Measurements from ENCODE around the gene HLA-DPB1.

Gene HLA-DPB1

DNA sequence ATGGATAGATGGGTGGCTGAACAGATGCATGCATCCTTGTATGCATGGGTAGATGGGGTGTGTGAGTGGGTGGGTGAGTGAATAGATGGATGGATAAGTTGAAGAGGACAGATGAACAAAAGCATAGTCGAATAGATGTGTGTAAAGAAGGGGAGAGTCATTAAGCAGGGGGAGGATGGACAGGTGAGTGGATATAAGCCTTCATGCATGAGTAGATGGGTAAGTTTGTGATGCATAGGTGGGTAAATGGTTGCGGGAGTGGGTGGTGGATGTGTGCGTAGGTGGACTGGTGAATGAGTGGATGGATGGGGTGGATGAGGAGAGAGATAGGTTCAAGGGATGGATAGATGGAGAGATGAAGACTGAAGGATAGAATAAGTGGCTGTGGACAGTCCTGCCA lies 29.6 kb downstream of the HLA-DPB1 start:
- DNase-seq = no peak

- no peak for DNase-seq
Observed at GRCh38 chr6:33105916-33106871, 30.4 kb downstream of the HLA-DPB1 start.

GRCh38 chr6:33107641-33108040 lies 31.9 kb downstream of the HLA-DPB1 start:
- no peak for DNase-seq

DNA sequence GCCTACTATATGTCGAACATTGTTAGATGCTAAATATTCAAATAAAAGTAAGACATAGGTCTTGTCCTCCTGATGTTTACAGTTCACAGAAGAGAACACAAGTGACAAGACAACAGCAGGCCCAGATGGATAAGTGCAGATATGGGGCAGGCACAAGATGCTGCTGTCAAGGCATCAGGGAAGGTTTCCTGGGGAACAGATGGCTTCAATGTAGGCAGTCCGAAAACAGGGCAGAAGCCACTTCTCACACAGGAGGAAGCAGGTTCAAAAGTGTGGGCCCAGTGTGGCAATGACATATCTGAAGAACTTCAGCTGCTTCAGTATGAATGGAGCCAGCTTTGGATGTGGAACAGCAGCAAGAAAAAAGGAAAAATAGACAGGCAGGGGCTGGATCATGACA lies 32.5 kb downstream of the HLA-DPB1 start:
- DNase-seq = no peak

DNA sequence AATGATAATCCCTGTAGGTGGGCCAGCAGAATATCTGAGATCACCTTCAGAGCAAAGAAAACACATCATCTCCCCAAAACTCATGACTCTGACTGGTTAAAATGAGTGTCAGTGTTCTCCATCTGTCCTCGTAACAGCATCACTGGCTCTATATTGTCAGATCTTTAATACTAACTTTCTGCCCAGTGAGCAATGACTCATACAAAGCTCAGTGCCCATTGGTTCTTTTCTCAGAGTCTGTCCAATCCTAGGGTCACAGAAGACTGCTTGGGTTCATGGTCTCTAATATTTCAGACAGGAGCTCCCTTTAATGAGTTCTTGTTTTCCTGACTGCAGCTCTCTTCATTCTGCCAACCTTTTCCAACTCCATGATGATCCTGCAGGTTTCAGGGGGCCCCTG lies 36.4 kb downstream of the HLA-DPB1 start:
- DNase-seq = no peak

GRCh38 chr6:33113755-33114154 lies 38.0 kb downstream of the HLA-DPB1 start:
- no peak for DNase-seq

- DNase-seq = no peak
Observed at GRCh38 chr6:33114406-33114805, 38.6 kb downstream of the HLA-DPB1 start.

DNA sequence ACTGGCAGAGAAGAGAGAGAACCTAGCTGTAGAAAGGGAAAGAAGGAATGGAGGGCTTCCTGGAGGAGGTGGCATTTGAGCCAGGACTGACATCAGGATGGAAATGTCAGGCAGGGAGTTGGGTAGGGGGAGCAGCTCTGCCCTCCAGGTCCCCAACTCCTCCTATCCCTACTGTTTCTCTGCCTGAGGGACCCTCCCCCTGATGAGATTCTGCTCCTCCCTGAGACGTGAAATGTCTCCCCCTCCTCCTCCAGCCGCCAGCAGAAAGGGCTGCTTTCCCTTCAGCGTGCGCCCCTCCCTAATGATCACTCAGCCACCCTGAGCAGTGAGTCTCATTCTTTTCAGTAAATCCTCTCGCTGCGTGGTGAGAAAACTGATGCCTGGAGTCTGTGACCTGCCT lies 40.6 kb downstream of the HLA-DPB1 start:
- no peak for DNase-seq

DNA sequence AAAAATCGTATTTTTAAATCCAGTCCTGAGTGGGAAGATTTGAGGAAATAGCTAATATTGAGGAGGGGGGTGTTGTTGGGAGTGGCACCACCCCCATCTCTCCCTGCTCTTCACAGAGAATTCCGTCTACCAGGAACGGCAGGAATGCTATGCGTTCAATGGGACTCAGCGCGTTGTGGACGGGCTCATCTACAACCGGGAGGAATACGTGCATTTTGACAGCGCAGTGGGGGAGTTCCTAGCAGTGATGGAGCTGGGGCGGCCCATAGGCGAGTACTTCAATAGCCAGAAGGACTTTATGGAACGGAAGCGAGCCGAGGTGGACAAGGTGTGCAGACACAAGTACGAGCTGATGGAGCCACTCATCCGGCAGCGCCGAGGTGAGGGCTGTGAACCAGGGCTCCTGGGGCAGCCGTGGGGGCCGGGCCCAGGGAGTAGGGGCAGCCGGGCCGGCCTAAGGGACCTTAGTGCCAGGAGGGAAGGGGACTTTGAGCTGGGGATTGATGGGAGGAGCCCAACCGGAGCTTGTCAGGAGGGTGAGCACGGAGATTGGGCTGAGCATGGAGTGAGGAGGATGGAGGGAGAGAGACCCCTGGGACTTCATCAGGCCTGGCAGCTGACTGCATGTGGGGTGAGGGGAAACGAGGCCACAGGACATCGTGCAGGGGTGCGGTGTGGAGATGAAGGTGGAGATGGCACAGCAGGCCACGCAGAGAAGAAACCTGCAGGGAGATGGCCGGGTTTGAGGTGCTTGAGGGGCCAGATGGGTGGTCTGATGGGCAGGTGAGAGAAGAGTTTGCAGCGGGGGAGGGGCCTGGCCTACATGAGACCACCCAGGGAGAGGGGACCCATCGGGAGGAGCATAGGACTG lies 41.3 kb downstream of the HLA-DPB1 start:
- DNase-seq = no peak

DNA sequence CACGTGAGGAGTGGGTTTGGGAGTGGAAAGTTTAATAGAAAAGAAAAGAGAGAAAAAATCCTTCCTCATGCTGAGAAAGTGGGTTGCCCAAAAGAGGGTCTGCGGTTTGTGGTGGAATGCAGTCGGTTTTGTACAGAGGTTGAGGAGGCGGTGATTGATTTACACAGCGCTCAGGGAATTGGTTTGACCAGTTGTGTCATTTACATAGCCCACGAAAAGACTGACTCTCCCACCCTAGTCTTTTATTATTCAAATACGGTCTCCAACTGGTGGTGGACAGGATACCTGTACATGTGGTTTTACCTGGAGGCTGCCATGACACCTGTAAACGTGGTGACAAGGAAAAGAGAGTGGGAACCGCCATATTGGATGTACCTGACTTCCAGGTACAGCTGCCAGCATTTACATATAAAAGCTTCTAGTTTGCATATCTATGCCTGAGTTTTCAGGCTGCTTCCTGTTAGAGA lies 42.1 kb downstream of the HLA-DPB1 start:
- DNase-seq = no peak

GRCh38 chr6:33118525-33119123 lies 42.8 kb downstream of the HLA-DPB1 start:
- no peak for DNase-seq

- no peak for DNase-seq
Observed at GRCh38 chr6:33120001-33120400, 44.2 kb downstream of the HLA-DPB1 start.

- DNase-seq = no peak
Observed at GRCh38 chr6:33123181-33123580, 47.4 kb downstream of the HLA-DPB1 start.

- DNase-seq = no peak
Observed at GRCh38 chr6:33123732-33124524, 48.1 kb downstream of the HLA-DPB1 start.

- no peak for DNase-seq
Observed at GRCh38 chr6:33124525-33124901, 48.7 kb downstream of the HLA-DPB1 start.

- DNase-seq = no peak
Observed at GRCh38 chr6:33124947-33125346, 49.2 kb downstream of the HLA-DPB1 start.

DNA sequence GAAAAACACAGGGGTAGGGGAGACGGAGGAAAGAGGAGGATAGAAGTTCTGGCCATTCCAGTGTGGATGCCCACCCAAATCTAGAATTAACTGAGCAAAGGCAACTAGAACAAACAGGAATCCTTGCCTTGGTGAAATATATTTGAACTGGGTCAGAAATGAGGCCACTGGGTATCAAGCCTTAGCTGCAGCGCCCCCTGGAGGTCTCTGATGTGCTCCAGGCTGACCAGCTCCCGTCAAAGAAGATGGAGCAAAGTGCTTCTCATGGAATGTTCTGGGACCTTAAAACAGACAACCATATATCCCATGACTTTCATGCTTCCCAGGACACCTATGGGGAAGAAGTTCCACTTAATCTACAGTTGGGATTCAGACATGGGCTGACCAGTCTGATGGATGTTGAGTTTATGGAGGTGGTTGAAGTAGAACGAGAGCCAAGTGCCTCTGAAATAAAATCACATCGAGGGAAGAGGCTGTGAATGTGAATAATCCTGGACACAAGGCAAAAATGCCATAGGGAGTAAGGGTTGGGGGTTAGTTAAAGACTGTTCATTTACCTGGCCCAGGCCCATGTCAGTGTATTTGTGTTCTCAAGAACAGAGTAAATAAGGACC lies 50.4 kb downstream of the HLA-DPB1 start:
- no peak for DNase-seq

- DNase-seq = no peak
Observed at GRCh38 chr6:33128318-33128717, 52.5 kb downstream of the HLA-DPB1 start.

- no peak for DNase-seq
Observed at GRCh38 chr6:33132081-33132524, 56.3 kb downstream of the HLA-DPB1 start.

- no peak for DNase-seq
Observed at GRCh38 chr6:33136310-33136900, 60.6 kb downstream of the HLA-DPB1 start.
